ENCODE results near the gene FOSL2.
A peak's percentile ranks its signal among the peaks of the same experiment; 100 is the strongest.

Gene FOSL2

GRCh38 chr2:28393114-28393836, 617 bp downstream of the FOSL2 start:
- in situ Hi-C loops (cut with MboI; ENCODE audit: low pct_unique_long_range_greater_than_20kb, low sequenced_read_pairs, unreplicated experiment), result no loop called here
- no peak for TF ChIP-seq CTCF (IDR thresholded peaks at IDR 0.05; ENCODE audit: extremely low read depth, insufficient read depth, missing control alignments)
- DNase-seq (ENCODE audit: low spot score), result peak; percentile 73

GRCh38 chr2:28394331-28394877, 1.7 kb downstream of the FOSL2 start:
- no peak for TF ChIP-seq CTCF (IDR thresholded peaks at IDR 0.05; ENCODE audit: extremely low read depth, insufficient read depth, missing control alignments)
- in situ Hi-C loops (cut with MboI; ENCODE audit: low pct_unique_long_range_greater_than_20kb, low sequenced_read_pairs, unreplicated experiment), result no loop called here
- DNase-seq (ENCODE audit: low spot score), result no peak

- TF ChIP-seq CTCF (IDR thresholded peaks at IDR 0.05; ENCODE audit: extremely low read depth, insufficient read depth, missing control alignments), result no peak
- in situ Hi-C loops (cut with MboI; ENCODE audit: low pct_unique_long_range_greater_than_20kb, low sequenced_read_pairs, unreplicated experiment), result no loop called here
- no peak for DNase-seq (ENCODE audit: low spot score)
Observed at GRCh38 chr2:28394997-28395333, 2.3 kb downstream of the FOSL2 start.

- no peak for TF ChIP-seq CTCF (IDR thresholded peaks at IDR 0.05; ENCODE audit: extremely low read depth, insufficient read depth, missing control alignments)
- in situ Hi-C loops (cut with MboI; ENCODE audit: low pct_unique_long_range_greater_than_20kb, low sequenced_read_pairs, unreplicated experiment), result no loop called here
- DNase-seq (ENCODE audit: low spot score), result no peak
Observed at GRCh38 chr2:28395334-28396061, 2.8 kb downstream of the FOSL2 start.

GRCh38 chr2:28397043-28397381, 4.4 kb downstream of the FOSL2 start:
- no peak for TF ChIP-seq CTCF (IDR thresholded peaks at IDR 0.05; ENCODE audit: extremely low read depth, insufficient read depth, missing control alignments)
- in situ Hi-C loops (cut with MboI; ENCODE audit: low pct_unique_long_range_greater_than_20kb, low sequenced_read_pairs, unreplicated experiment), result no loop called here
- DNase-seq (ENCODE audit: low spot score), result no peak

GRCh38 chr2:28398101-28398834, 5.6 kb downstream of the FOSL2 start:
- in situ Hi-C loops (cut with MboI; ENCODE audit: low pct_unique_long_range_greater_than_20kb, low sequenced_read_pairs, unreplicated experiment), result no loop called here
- DNase-seq (ENCODE audit: low spot score), result no peak
- no peak for TF ChIP-seq CTCF (IDR thresholded peaks at IDR 0.05; ENCODE audit: extremely low read depth, insufficient read depth, missing control alignments)

Measured in GM13977 (cell line).